Endodermal cell (in vitro differentiated cells): Measurements from ENCODE around the gene SMAGP. TPM values are rescaled to one million over a fixed set of nuclear protein-coding genes. Genes with fewer than 3 reads are reported as not detected.

ENCODE experiments used
- DNase-seq: peaks from one replicate; pipeline ENCODE4 v3.0.0-alpha.2; 2017
- H3K27ac ChIP-seq: 2 replicates; pipeline ENCODE4 v1.5.1; 2013; ENCODE audit warnings: mild to moderate bottlenecking, low read depth, low read length, moderate library complexity
- H3K27me3 ChIP-seq: 2 replicates; pipeline ENCODE4 v1.6.1; 2013; ENCODE audit warnings: mild to moderate bottlenecking, low read length, moderate library complexity; ENCODE audit not compliant: insufficient read depth, control insufficient read depth, poor library complexity, severe bottlenecking
- H3K36me3 ChIP-seq: 2 replicates; pipeline ENCODE4 v1.7.0; 2013; ENCODE audit warnings: mild to moderate bottlenecking, low read length, moderate library complexity; ENCODE audit not compliant: control insufficient read depth, insufficient read depth
- H3K4me1 ChIP-seq: one replicate; pipeline ENCODE4 v1.7.0; 2013; ENCODE audit warnings: low read length; ENCODE audit not compliant: control insufficient read depth, insufficient read depth
- H3K4me3 ChIP-seq: 2 replicates; pipeline ENCODE4 v1.5.1; 2013; ENCODE audit warnings: mild to moderate bottlenecking, low read length, moderate library complexity
- H3K9ac ChIP-seq: 2 replicates; pipeline ENCODE4 v1.6.1; 2013; ENCODE audit warnings: mild to moderate bottlenecking, low read length, moderate library complexity; ENCODE audit not compliant: poor library complexity, severe bottlenecking; ENCODE audit errors: extremely low read depth
- H3K9me3 ChIP-seq: 2 replicates; pipeline ENCODE4 v1.6.1; 2013; ENCODE audit warnings: mild to moderate bottlenecking, low read length, moderate library complexity; ENCODE audit not compliant: control insufficient read depth
- H3K27ac Mint-ChIP-seq: 2 replicates; pipeline ENCODE4 v1.8.0; 2020; ENCODE audit warnings: mixed read lengths
- H3K27me3 Mint-ChIP-seq: 2 replicates; pipeline ENCODE4 v1.8.0; 2021; ENCODE audit warnings: mild to moderate bottlenecking, mixed read lengths; ENCODE audit not compliant: insufficient read depth
- H3K36me3 Mint-ChIP-seq: 2 replicates; pipeline ENCODE4 v1.8.0; 2020; ENCODE audit warnings: low read depth, mixed read lengths
- H3K4me1 Mint-ChIP-seq: 2 replicates; pipeline ENCODE4 v1.8.0; 2020; ENCODE audit warnings: mixed read lengths
- H3K4me3 Mint-ChIP-seq: 2 replicates; pipeline ENCODE4 v1.8.0; 2020; ENCODE audit warnings: mild to moderate bottlenecking, moderate library complexity, mixed read lengths
- H3K9me3 Mint-ChIP-seq: 2 replicates; pipeline ENCODE4 v1.8.0; 2020; ENCODE audit warnings: mild to moderate bottlenecking, mixed read lengths
- CTCF ChIP-seq: fragments of 200-600 bp; sonication (generic); conservative IDR thresholded peaks from 2 replicates; pipeline ENCODE4 v1.5.0; 2021; ENCODE audit warnings: antibody characterized with exemption, mild to moderate bottlenecking
- WGBS, 2 experiments: methylation state at CpG; one replicate each; pipeline versions ENCODE4 v1.1.5 to v1.1.7; 2013; ENCODE audit warnings: missing lambda C conversion rate in 2 of 2, mixed read lengths in 1 of 2; ENCODE audit not compliant: insufficient coverage in 1 of 2, insufficient read length in 1 of 2; 5-methylcytosine and 5-hydroxymethylcytosine counted together
- total RNA-seq, 2 donors: library from RNA; stranded (reverse); fragmentation: NEBNext Ultra II Directional in 1 of 2; extraction: Animal tissue kit (Norgen Biotek cat#: 25700) in 1 of 2; gene quantifications; 2 replicates in 1 of 2; 3 replicates in 1 of 2; pipeline ENCODE4 v1.2.1, GENCODE V29; 2021

SMAGP gene
- total RNA-seq, 2 donors from 2014 or later, result 43.5 to 61.2 TPM

GRCh38 chr12:51238510-51239334, 31.5 kb downstream of the SMAGP start, which contains the start of gene DAZAP2:
Gene DAZAP2 (plus strand): TSS chr12:51238826. CDS start chr12:51238908, 82 bp downstream.
- H3K4me1 Mint-ChIP-seq, result peaks cover 18% of the 10 kb centered on the region
- H3K4me1 ChIP-seq, result no peaks in the 10 kb centered on the region

GRCh38 chr12:51238037-51238509, 32.1 kb downstream of the SMAGP start:
- peaks cover 28% of the 10 kb centered on the region for H3K36me3 ChIP-seq
- no peaks in the 10 kb centered on the region for H3K4me1 ChIP-seq
- H3K27ac ChIP-seq, result no peak overlapping the region
- Mint-ChIP-seq H3K27ac (peak overlapping the region; percentile 100), H3K27me3 (no peaks in the 10 kb centered on the region), H3K4me3 (peak overlapping the region; percentile 96), H3K9me3 (no peaks in the 10 kb centered on the region), H3K36me3 (peaks cover 29% of the 10 kb centered on the region), H3K4me1 (peaks cover 18% of the 10 kb centered on the region)
- H3K9me3 ChIP-seq, result no peaks in the 10 kb centered on the region
- 53 to 57% methylated on average over 10 of the region's 10 CpGs for WGBS, 2 experiments
- no peak for TF ChIP-seq CTCF
- H3K4me3 ChIP-seq, result peak overlapping the region; percentile 97
- H3K9ac ChIP-seq, result peak overlapping the region; percentile 100
- no peaks in the 10 kb centered on the region for H3K27me3 ChIP-seq
- no peak for DNase-seq

More at GRCh38 chr12:51238510-51239334, 31.5 kb downstream of the SMAGP start, which contains the start of gene DAZAP2:
- peak; percentile 41 for TF ChIP-seq CTCF
- no peaks in the 10 kb centered on the region for H3K27me3 Mint-ChIP-seq
- no peaks in the 10 kb centered on the region for H3K27me3 ChIP-seq
- peak within 1 kb of the TSS; percentile 98 for H3K27ac ChIP-seq
- no peaks in the 10 kb centered on the region for H3K9me3 Mint-ChIP-seq
- peak within 1 kb of the TSS; percentile 96 for H3K4me3 Mint-ChIP-seq
- DNase-seq, result peak; percentile 99
- H3K9ac ChIP-seq, result peak within 1 kb of the TSS; percentile 100
- WGBS, 2 experiments, result 0% methylated on average over 29 to 70 of the region's 70 CpGs
- peaks cover 34% of the 10 kb centered on the region for H3K36me3 ChIP-seq
- H3K4me3 ChIP-seq, result peak within 1 kb of the TSS; percentile 97
- peaks cover 31% of the 10 kb centered on the region for H3K36me3 Mint-ChIP-seq
- peak within 1 kb of the TSS; percentile 100 for H3K27ac Mint-ChIP-seq
- H3K9me3 ChIP-seq, result no peaks in the 10 kb centered on the region

GRCh38 chr12:51234530-51234929, 35.7 kb downstream of the SMAGP start:
- TF ChIP-seq CTCF, result no peak
- no peaks in the 10 kb centered on the region for H3K4me1 ChIP-seq
- no peak overlapping the region for H3K4me3 ChIP-seq
- Mint-ChIP-seq H3K27me3 (no peaks in the 10 kb centered on the region), H3K27ac (no peak overlapping the region), H3K9me3 (no peaks in the 10 kb centered on the region), H3K4me1 (peaks cover 9% of the 10 kb centered on the region), H3K4me3 (no peak overlapping the region), H3K36me3 (no peaks in the 10 kb centered on the region)
- H3K9ac ChIP-seq, result no peak overlapping the region
- no peaks in the 10 kb centered on the region for H3K36me3 ChIP-seq
- DNase-seq, result no peak
- H3K27me3 ChIP-seq, result no peaks in the 10 kb centered on the region
- H3K27ac ChIP-seq, result no peak overlapping the region
- WGBS, 2 experiments, result 92 to 96% methylated on average over 5 of the region's 5 CpGs
- no peaks in the 10 kb centered on the region for H3K9me3 ChIP-seq
